ENCODE measurements around the gene FAM20B. TPM values are rescaled to one million over a fixed set of nuclear protein-coding genes. Genes with fewer than 3 reads are reported as not detected.
"Not testable (repeated sequence)": the region's sequence is repeated elsewhere in the genome, so short reads cannot be mapped to it uniquely, and the experiment has no call there.

Gene FAM20B, protein sequence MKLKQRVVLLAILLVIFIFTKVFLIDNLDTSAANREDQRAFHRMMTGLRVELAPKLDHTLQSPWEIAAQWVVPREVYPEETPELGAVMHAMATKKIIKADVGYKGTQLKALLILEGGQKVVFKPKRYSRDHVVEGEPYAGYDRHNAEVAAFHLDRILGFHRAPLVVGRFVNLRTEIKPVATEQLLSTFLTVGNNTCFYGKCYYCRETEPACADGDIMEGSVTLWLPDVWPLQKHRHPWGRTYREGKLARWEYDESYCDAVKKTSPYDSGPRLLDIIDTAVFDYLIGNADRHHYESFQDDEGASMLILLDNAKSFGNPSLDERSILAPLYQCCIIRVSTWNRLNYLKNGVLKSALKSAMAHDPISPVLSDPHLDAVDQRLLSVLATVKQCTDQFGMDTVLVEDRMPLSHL
- total RNA-seq (2014; rRNA removed; shearing (Covaris generic)): 33.6 and 35.1 TPM in 2 replicates

DNA sequence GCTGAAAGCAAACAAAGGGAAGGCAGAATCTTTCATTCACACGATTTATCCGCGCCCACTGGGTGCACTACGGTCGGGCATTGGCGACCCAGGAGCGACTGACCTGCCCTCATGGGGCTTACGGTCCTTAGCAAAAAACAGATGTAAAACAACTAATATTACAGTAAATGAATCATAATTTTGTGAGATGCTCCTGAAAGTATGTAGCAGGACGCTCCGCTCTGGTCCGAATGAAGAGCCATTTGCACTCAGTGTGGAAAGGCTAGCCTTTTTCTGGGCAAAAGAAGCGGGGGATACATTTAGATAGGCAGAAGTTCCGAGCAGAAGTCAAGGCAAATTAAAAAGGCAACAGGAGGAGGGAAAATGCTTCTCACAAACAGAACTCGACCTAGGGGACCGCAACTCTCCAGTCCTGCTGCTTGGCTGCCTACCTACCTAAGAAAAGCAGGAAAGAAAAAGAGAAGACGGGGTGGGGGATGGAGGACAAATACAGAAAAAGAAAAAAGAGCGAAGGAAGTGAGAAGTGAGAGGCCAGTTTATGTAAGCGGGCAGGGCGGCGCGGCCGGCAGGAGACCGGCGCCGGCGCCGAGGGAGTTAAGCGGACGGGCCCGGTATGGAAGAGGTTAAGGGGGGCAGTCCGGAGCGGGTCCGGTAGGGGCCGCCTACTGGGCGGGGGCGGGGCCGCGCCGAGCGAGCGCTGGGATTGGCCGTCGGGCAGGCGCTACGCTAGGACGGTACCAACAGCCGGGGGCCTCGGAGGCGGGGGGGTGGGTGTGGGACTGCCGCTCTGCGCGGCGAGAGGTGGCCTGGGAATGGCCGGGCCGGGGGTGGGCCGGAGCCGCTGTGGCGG lies at the start of gene FAM20B:
Gene FAM20B, plus strand, starts transcription at position 770 of the 850 bp plus-strand sequence. CDS start 17,954 bp downstream, outside the sequence.
- Histone ChIP-seq H3K36me3 (no peaks in the 10 kb centered on the region), H3K4me1 (peaks cover 10% of the 10 kb centered on the region; the same call in 1 of the 2 replicates), H3K9me3 (replicated peaks) (no peaks in the 10 kb centered on the region), H3K27ac (peak within 1 kb of the TSS; percentile 96), H3K27me3 (no peaks in the 10 kb centered on the region), H3K4me3 (peak within 1 kb of the TSS; percentile 99)
- peak; percentile 93 to 94 for DNase-seq

DNA sequence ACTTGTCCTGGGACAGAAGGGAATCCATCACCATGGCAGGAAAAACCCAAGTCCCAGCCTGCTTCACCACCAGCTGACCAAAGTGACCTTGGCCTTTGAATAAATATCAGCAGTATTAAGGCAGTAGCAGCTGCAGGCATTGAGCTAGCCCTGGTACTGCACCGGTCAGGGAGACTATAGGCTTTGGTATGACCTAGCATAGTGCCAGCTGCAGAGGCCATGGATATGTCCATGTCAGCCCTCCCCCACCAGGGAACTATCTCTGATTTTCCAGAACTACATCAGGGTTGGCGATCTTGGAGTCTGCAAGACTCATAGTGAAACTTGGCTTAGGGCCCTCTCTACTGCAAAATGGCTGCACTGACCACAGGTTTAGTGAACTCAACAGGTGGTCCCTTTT lies 49.2 kb upstream of the FAM20B start:
- Histone ChIP-seq H3K27ac (no peak overlapping the region), H3K9me3 (replicated peaks) (no peaks in the 10 kb centered on the region; the same call in 1 of the 2 replicates)
- peak; percentile 13 to 17 for DNase-seq

GRCh38 chr1:178986204-178986603 lies 39.5 kb upstream of the FAM20B start:
- Histone ChIP-seq H3K9me3 (replicated peaks) (no peaks in the 10 kb centered on the region), H3K27ac (no peak overlapping the region), H3K27me3 (no peaks in the 10 kb centered on the region), H3K36me3 (no peaks in the 10 kb centered on the region), H3K4me3 (no peak overlapping the region), H3K4me1 (no peaks in the 10 kb centered on the region)
- no peak for DNase-seq

More for the DNA sequence above, 49.2 kb upstream of the FAM20B start:
- no peaks in the 10 kb centered on the region for H3K27me3 ChIP-seq
- peaks cover 12% of the 10 kb centered on the region; the same call in 1 of the 2 replicates for H3K4me1 ChIP-seq
- H3K4me3 ChIP-seq: no peak overlapping the region
- H3K36me3 ChIP-seq: no peaks in the 10 kb centered on the region

- not testable (repeated sequence) for H3K9me3 ChIP-seq (replicated peaks); H3K36me3 ChIP-seq; H3K4me3 ChIP-seq; DNase-seq; H3K27me3 ChIP-seq; H3K4me1 ChIP-seq; H3K27ac ChIP-seq
These were observed 37.5 kb upstream of the FAM20B start for GRCh38 chr1:178988198-178988597.

DNA sequence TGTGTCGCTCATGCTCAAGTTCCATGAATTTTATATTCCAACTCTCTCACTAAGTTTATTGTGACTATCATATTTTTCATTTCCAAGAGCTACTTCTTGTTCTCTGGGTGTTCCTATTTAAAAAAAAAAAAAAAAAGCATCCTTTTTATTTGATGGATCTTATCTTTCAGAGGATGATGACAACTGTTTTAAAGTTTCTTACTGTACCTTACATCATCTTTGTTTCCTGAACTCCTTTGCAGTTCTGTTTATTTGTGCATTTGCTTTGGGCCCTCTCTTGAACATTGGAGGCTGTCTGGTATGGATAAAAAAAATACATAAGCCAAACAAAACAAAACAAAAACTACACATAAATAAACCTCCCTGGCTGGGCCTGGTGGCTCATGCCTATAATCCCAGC lies 32.1 kb upstream of the FAM20B start:
- no peak for DNase-seq
- Histone ChIP-seq H3K4me1 (no peaks in the 10 kb centered on the region), H3K27me3 (no peaks in the 10 kb centered on the region), H3K4me3 (no peak overlapping the region), H3K9me3 (replicated peaks) (no peaks in the 10 kb centered on the region), H3K36me3 (no peaks in the 10 kb centered on the region), H3K27ac (no peak overlapping the region)

DNA sequence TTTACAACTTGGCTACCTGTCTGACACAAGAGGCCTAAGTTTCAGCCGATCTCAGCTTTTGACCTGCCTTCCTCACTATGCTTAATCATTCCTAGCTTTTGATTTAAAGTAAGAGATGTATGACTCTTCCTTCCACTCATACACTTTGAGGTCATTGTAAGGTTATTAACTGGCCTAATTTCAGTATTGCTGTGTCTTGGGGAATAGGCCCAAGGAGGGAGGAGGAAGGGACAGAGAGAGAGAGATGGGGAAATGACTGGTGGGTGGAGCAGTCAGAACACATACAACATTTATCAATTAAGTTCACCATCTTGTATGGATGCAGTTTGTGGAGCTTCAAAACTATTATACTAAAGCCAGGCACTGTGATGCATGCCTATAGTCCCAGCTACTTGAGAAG lies 28.3 kb upstream of the FAM20B start:
- Histone ChIP-seq H3K27ac (no peak overlapping the region), H3K9me3 (replicated peaks) (no peaks in the 10 kb centered on the region), H3K36me3 (no peaks in the 10 kb centered on the region), H3K27me3 (no peaks in the 10 kb centered on the region), H3K4me3 (no peak overlapping the region), H3K4me1 (no peaks in the 10 kb centered on the region)
- no peak for DNase-seq

DNA sequence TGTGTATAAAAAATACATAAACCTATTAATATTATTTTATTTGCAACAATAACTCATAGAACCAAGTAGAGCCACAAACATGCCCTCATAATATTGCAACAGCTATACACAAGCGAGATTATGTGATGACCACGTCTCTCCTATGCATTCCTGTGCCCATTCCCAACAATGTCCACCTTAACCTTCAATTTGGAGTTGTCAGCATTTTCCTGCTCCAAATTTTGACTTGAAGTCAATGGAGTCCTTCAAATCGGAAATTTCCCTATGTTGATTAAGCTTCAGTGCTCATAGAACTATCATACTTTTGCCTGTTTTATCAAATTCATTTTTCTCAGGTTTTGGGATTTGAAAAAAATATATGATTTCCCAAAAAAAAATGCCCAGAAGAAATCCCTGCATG lies 27.4 kb upstream of the FAM20B start:
- H3K27me3 ChIP-seq: no peaks in the 10 kb centered on the region
- H3K4me1 ChIP-seq: no peaks in the 10 kb centered on the region
- H3K36me3 ChIP-seq: no peaks in the 10 kb centered on the region
- H3K9me3 ChIP-seq (replicated peaks): no peaks in the 10 kb centered on the region
- H3K27ac ChIP-seq: no peak overlapping the region
- DNase-seq: no peak
- H3K4me3 ChIP-seq: no peak overlapping the region

- H3K36me3 ChIP-seq: no peaks in the 10 kb centered on the region
- H3K27me3 ChIP-seq: no peaks in the 10 kb centered on the region
- no peak for DNase-seq
- H3K4me1 ChIP-seq: no peaks in the 10 kb centered on the region
- H3K9me3 ChIP-seq (replicated peaks): no peaks in the 10 kb centered on the region
- no peak overlapping the region for H3K4me3 ChIP-seq
- H3K27ac ChIP-seq: no peak overlapping the region
These were observed 26.6 kb upstream of the FAM20B start for GRCh38 chr1:178999061-178999460.

DNA sequence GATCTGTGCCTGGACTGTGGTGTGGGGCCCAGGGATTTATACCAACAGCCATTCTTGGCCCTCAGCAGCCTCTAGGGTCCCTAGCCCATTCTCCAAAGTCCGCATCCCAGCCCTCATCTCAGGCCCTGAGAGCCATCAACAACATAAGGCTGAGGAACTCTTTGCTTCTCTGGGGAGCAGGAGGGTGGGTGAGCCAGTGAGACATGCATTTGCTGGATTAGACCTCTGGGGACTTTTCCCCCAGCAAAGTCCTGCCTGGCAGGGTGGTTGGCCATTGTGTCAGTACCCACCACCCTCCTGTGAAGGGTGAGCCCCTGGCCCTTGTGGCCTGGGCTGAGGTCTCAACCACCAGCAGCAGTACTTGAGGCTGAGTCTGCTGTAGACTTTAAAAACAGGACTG lies 24.2 kb upstream of the FAM20B start:
- no peaks in the 10 kb centered on the region for H3K27me3 ChIP-seq
- H3K4me3 ChIP-seq: no peak overlapping the region
- no peaks in the 10 kb centered on the region for H3K36me3 ChIP-seq
- no peak overlapping the region for H3K27ac ChIP-seq
- no peaks in the 10 kb centered on the region for H3K4me1 ChIP-seq
- no peak for DNase-seq
- H3K9me3 ChIP-seq (replicated peaks): no peaks in the 10 kb centered on the region

DNA sequence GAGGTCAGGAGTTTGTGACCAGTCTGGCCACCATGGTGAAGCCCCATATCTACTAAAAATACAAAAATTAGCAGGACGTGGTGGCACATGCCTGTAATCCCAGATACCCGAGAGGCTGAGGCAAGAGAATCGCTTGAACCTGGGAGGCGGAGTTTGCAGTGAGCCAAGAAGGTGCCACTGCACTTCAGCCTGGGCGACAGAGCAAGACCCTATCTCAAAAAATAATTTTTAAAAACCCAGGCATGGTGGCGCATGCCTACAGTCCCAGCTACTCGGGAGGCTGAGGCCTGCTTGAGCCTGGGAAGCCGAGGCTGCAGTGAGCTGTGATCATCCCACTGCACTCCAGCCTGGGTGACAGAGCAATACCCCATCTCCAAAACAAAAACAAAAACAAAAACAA lies 23.6 kb upstream of the FAM20B start:
- DNase-seq; H3K27ac ChIP-seq; H3K9me3 ChIP-seq (replicated peaks): not testable (repeated sequence)

DNA sequence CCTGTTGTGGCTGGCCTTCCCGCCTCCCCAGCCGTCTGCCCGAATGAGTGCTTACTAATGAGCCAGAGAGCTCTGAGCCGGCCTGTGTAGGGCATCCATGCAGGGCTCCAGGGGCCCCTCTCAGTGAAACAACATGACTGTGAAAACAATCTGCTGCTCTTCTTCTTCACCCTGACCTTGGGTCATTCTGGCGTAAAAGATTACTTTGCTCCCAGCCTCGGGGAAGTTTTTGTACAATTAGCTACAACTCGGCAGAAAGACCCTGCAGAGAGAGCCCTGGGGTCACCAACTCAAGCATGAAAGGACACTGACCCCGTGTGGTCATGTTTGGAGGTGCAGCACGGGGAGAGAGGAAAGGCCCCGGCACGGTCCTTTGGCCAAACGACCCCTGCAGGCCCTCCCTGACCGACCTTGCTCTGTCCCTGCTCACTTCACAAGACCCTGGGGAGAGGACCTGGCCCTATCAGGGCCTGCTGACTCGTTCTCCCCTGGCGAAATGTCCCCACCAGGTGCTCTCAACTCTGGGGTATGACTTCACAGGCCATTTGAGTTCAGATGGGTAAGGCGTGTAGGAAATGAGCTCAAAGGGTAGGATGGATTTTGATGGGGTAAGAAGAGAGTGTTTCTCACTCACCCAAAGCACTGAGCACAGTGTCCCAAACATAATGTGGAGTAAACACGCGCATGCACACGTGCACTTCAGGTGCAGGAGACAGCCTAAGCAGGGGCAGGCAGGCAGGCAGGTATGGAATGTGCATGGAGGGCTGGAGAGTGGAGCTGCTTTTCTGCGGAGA lies 22.9 kb upstream of the FAM20B start:
- no peaks in the 10 kb centered on the region for H3K36me3 ChIP-seq
- H3K4me1 ChIP-seq: no peaks in the 10 kb centered on the region
- no peaks in the 10 kb centered on the region for H3K27me3 ChIP-seq
- DNase-seq: peak; percentile 77 to 89
- H3K4me3 ChIP-seq: peak overlapping the region; percentile 44
- H3K27ac ChIP-seq: no peak overlapping the region
- no peaks in the 10 kb centered on the region for H3K9me3 ChIP-seq (replicated peaks)

More for the DNA sequence above, 23.6 kb upstream of the FAM20B start:
- H3K27me3 ChIP-seq, H3K36me3 ChIP-seq, H3K4me1 ChIP-seq: not testable (repeated sequence)
- peak overlapping the region; percentile 44 for H3K4me3 ChIP-seq

- Histone ChIP-seq H3K36me3 (no peaks in the 10 kb centered on the region), H3K27me3 (no peaks in the 10 kb centered on the region), H3K4me3 (no peak overlapping the region), H3K4me1 (no peaks in the 10 kb centered on the region), H3K9me3 (replicated peaks) (no peaks in the 10 kb centered on the region), H3K27ac (no peak overlapping the region)
- DNase-seq: no peak
These were observed 22.1 kb upstream of the FAM20B start for GRCh38 chr1:179003512-179004066.

DNA sequence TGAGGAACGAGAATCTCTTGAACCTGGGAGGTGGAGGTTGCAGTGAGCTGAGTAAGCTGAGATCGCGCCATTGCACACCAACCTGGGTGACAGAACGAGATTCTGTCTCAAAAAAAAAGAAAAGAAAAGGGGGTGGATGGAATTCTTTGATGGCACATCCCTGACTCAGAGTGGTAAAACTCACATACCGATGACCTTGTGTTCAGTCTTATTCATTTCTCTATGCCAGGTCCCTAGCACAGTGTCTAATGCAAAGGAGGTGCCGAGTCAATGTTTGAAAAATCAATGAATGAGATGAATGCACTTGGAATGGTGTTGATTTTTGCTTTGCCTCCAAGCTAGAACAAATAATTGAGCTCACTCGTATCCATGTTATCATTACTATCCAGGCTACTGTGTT lies 18.5 kb upstream of the FAM20B start:
- no peak overlapping the region for H3K27ac ChIP-seq
- no peaks in the 10 kb centered on the region for H3K27me3 ChIP-seq
- DNase-seq: no peak
- H3K4me1 ChIP-seq: no peaks in the 10 kb centered on the region
- no peaks in the 10 kb centered on the region for H3K9me3 ChIP-seq (replicated peaks)
- no peak overlapping the region for H3K4me3 ChIP-seq
- no peaks in the 10 kb centered on the region for H3K36me3 ChIP-seq

GRCh38 chr1:179010671-179011070 lies 15.0 kb upstream of the FAM20B start:
- no peaks in the 10 kb centered on the region for H3K36me3 ChIP-seq
- no peaks in the 10 kb centered on the region for H3K27me3 ChIP-seq
- DNase-seq: no peak
- no peaks in the 10 kb centered on the region for H3K9me3 ChIP-seq (replicated peaks)
- no peaks in the 10 kb centered on the region for H3K4me1 ChIP-seq
- no peak overlapping the region for H3K4me3 ChIP-seq
- H3K27ac ChIP-seq: no peak overlapping the region

Measured in SJCRH30 (cell line).